DMS 273 treated with DMSO at 0.1 percent for 48 hours (cell line): ENCODE data around the gene LRRN2.
A peak's percentile ranks its signal among the peaks of the same experiment; 100 is the strongest.

Source experiments
- DNase-seq: peaks from one replicate; lab custom pipeline; 2025; lab: John Stamatoyannopoulos, UW

Gene LRRN2

GRCh38 chr1:204662530-204662929, 23.0 kb downstream of the LRRN2 start:
- no peak for DNase-seq

- no peak for DNase-seq
Measured at GRCh38 chr1:204660509-204660908, 25.0 kb downstream of the LRRN2 start.

GRCh38 chr1:204659056-204659455, 26.5 kb downstream of the LRRN2 start:
- DNase-seq, result no peak

GRCh38 chr1:204658295-204658694, 27.2 kb downstream of the LRRN2 start:
- no peak for DNase-seq

GRCh38 chr1:204653590-204654340, 31.8 kb downstream of the LRRN2 start:
- DNase-seq, result no peak

GRCh38 chr1:204652497-204652896, 33.0 kb downstream of the LRRN2 start:
- no peak for DNase-seq

GRCh38 chr1:204651843-204652421, 33.6 kb downstream of the LRRN2 start:
- DNase-seq, result no peak

- DNase-seq, result no peak
Measured at GRCh38 chr1:204650911-204651570, 34.5 kb downstream of the LRRN2 start.

- DNase-seq, result no peak
Measured at GRCh38 chr1:204649721-204650521, 35.6 kb downstream of the LRRN2 start.

- DNase-seq, result no peak
Measured at GRCh38 chr1:204648576-204648975, 37.0 kb downstream of the LRRN2 start.

GRCh38 chr1:204647805-204648153, 37.8 kb downstream of the LRRN2 start:
- no peak for DNase-seq

GRCh38 chr1:204647114-204647804, 38.3 kb downstream of the LRRN2 start:
- DNase-seq, result peak; percentile 23

- no peak for DNase-seq
Measured at GRCh38 chr1:204645666-204646065, 39.9 kb downstream of the LRRN2 start.

- DNase-seq, result no peak
Measured at GRCh38 chr1:204645251-204645650, 40.3 kb downstream of the LRRN2 start.

- DNase-seq, result no peak
Measured at GRCh38 chr1:204643503-204643902, 42.0 kb downstream of the LRRN2 start.

GRCh38 chr1:204641936-204642335, 43.6 kb downstream of the LRRN2 start:
- no peak for DNase-seq

- no peak for DNase-seq
Measured at GRCh38 chr1:204641455-204641854, 44.1 kb downstream of the LRRN2 start.

- DNase-seq, result no peak
Measured at GRCh38 chr1:204640578-204640977, 45.0 kb downstream of the LRRN2 start.

GRCh38 chr1:204634260-204634910, 51.2 kb downstream of the LRRN2 start:
- no peak for DNase-seq

- no peak for DNase-seq
Measured at GRCh38 chr1:204633665-204634064, 51.9 kb downstream of the LRRN2 start.

GRCh38 chr1:204630132-204630905, 55.2 kb downstream of the LRRN2 start:
- no peak for DNase-seq
